C1 segment of cervical spinal cord (tissue), 14 donors: ENCODE data around the gene FGA.
"Not testable (repeated sequence)": the region's sequence is repeated elsewhere in the genome, so short reads cannot be mapped to it uniquely, and the experiment has no call there.

Source experiments
- DNase-seq, 14 donors: peaks; one replicate each; lab custom pipeline; 2025; lab: John Stamatoyannopoulos, UW

The FGA gene

GRCh38 chr4:154608361-154609252 is 18.1 kb upstream of the FGA start:
- no peak for DNase-seq

DNA sequence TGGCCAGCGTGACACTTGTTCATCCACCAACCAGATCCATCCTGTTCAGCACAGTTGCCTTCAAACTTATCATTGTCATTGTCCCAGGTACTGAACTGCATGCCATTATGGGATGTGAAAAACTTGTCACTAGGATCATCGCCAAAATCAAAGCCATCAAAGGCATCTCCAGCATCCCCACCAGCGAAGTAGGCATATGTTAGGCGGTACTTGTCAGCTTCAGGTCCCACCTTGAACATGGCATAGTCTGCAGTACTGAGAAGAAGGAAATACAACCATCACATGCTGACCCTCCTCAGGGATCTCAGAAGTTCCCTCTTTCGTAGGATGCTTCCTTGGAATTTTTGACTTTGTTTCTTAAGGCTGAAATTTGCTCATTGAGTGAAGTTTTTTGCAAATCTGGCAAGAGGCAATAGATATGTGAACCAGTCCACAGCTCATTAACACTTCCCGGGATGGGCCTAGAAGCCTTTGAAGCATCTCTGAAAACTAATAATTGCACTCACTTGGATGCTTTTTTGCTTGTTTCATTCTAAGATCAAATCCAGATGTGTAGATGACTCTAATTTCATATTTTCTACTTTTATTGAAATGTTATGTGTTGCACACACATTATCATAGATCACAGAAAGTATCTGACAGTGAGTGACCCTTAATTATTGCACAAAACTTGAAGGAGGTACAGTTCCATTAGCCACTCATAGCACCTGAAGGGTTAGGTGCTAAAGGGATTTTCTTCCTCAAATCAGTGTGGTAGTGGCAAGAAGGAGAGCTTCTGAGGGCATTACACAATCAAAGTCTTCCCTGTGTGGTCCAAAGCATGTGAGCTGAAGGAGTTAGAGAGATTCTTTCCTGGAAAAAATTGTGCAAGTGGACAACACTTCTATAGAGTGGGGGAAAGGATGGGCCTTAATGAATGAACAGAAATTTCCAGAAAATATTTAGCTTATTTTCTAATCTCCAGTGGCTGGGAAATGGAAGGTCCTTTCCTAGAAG is 16.5 kb upstream of the FGA start:
- DNase-seq: no peak

DNA sequence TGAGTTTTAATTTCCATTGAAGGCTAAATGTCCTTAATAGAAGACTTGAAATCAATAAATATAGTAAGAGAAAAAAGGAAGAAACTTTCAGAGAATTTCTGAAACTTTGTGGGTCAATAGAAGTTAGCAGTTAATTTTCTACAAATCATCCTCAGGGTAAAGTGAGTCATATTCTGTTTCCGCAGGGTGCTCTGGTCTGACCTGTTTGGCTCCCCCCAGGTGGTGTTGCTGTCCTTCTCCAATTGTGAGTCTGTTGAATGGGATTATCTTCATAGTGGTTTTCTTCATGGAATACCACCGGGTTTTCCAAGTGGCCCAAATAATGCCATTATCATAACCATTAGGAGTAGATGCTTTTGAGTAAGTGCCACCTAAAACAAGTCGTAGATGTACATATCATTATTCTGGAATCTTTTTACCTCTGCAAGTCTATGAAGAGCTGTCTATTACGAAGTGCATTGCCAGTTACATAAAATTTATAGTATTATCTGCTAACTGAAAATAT is 14.2 kb upstream of the FGA start:
- no peak for DNase-seq

GRCh38 chr4:154603033-154603943 is 12.7 kb upstream of the FGA start:
- no peak for DNase-seq

DNA sequence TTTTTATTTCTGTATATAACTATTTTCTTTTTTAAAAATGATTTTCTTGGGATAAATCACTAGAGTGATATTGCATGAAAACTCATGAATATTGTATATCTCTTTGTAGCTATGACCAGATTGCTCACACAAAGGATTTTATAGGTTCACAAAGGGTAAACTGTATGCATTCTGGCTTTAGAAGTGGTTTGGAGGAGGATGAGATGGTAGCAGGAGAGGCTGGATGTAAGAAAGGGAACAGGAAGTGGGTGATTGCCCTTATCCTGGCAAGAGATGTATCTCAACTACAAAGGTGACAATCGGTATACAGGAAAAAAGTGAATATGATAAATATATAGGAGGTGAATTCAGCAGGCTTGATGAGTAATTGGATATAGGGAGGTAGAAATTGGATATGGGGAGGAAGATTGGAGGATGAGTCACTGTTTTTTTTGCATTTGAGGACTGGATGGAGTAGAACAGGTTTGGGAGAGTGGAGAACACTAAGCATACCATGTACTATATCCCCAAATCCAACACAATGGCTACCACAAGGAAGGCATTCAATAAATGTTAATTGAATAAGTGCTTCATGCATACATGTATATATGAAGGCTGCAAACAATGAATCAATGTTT is 12.0 kb upstream of the FGA start:
- DNase-seq: no peak

- no peak for DNase-seq
Measured at GRCh38 chr4:154597798-154598774, 7.5 kb upstream of the FGA start.

DNA sequence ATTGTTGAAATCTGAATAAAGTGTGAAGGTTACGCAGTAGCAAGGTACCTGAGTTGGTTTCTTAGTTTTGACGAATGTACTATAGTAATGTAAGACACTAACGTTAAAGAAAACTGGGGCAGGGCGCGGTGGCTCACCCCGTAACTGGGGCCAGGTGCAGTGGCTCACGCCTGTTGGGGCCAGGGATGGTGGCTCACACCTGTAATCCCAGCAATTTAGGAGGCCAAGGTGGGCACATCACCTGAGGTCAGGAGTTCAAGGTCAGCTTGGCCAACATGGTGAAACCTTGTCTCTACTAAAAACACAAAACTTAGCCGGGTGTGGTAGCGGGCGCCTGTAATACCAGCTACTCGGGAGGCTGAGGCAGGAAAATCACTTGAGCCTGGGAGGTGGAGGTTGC is 6.7 kb upstream of the FGA start:
- not testable (repeated sequence) for DNase-seq

DNA sequence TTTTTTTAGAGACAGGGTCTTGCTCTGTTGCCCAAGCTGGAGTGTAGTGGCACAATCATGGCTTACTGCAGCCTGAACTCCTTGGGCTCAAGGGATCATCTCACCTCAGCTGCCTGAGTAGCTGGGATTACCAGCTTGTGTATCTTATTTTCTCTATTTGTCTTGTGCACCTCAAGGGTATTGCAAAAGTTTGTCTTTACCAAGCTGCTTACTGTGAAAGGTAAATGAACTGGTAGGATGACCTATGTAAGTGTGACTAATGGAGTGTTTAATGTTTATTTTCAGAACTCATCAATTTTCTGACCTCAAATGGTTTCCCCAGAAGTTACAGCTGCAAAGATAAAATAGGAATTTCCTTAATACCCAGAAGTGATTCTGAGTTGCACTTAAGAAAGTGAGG is 5.3 kb upstream of the FGA start:
- DNase-seq: no peak

DNA sequence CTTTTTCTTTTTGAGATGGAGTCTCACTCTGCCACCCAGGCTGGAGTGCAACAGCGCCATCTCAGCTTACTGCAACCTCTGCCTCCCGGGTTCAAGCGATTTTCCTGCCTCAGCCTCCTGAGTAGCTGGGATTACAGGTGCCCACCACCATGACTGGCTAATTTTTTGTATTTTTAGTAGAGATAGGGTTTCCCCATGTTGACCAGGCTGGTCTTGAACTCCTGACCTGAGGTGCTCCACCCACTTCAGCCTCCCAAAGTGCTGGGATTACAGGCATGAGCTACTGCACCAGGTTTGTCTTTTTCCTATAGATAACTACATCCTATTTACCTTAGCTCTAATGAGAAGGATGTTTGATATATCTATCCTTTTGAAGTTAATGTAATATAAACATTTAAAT is 3.8 kb upstream of the FGA start:
- not testable (repeated sequence) for DNase-seq

DNA sequence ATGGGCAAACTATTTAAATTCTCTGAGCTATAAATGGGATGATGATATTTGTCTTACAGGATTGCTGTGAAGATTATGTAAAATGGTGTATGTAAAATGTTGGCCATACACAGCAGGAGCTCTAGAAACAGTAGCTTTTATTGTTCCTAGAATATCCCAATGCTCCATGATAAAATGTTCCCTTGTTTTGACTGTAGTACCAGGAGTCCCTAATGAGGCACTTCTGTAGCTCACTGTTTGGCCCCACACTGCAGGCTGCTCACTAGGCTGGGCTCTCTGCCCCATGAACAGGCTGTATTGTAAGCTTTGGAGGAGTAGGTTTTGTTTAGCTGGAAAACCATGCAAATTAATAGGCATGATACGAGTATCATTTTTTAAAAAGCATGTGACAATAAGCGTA is 3.3 kb upstream of the FGA start:
- DNase-seq: peak in 7 of 14 donors; percentile 4 to 42 (median 10)

- DNase-seq: no peak
Measured at GRCh38 chr4:154591890-154592289, 1.3 kb upstream of the FGA start.

DNA sequence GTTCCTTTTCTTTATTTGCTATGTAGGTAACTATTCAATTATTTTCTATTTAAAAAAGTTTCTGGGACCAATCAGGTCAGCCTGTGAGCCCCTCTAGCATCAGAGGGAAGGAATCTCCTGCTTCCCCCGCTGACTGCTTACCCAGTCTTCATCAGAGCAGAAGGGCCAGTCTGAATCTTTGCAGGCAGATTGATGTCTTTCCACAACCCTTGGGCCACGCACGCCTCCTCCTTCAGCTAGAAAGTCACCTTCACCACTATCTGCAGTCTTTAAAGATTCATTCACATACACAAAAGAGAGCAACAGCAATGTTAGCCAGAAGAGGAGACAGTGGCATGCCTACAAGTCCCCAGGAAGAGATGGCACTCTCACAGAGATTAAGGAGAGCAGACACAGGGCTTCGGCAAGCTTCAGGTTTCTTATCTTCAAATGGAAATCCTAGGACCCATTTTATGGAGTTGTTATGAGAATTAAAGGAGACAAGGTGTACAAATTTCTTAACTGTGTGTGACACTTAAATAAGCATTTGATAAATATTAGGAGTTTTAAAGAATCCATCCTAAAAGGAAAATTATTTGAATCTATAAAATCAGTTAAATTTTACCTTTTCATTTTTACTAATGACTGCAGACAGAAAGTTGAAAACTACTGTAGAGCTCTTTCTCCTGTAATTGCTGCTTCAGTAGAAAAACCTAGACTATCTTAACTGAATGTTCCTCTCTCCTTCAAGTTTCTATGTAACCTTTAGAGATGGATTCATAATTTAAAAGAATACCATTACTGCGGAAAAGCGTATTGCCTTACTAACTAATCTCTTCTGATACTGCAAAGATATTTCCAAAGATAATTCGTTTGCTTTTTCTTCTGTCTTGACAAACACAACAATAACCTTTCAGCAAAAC is 995 bp downstream of the FGA start:
- DNase-seq: no peak

DNA sequence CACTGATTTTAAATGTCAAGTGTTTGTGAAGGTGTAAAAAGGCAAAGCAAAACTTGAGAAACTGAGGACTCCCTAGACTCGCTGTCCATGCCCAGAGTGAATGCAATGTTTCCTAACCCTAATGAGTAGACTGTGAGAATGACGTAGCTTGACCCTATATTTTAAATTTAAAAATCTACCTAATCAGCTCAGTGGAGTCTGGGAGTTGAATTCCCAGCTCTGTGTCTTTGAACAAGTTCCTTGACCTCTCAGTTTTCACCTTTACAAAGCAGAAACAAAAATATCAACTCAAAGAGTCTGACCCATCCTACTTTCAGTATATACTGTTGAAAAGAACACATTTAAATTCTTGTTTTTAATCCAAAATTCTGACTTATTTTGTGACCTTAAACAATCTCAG is 2.3 kb downstream of the FGA start:
- no peak for DNase-seq

DNA sequence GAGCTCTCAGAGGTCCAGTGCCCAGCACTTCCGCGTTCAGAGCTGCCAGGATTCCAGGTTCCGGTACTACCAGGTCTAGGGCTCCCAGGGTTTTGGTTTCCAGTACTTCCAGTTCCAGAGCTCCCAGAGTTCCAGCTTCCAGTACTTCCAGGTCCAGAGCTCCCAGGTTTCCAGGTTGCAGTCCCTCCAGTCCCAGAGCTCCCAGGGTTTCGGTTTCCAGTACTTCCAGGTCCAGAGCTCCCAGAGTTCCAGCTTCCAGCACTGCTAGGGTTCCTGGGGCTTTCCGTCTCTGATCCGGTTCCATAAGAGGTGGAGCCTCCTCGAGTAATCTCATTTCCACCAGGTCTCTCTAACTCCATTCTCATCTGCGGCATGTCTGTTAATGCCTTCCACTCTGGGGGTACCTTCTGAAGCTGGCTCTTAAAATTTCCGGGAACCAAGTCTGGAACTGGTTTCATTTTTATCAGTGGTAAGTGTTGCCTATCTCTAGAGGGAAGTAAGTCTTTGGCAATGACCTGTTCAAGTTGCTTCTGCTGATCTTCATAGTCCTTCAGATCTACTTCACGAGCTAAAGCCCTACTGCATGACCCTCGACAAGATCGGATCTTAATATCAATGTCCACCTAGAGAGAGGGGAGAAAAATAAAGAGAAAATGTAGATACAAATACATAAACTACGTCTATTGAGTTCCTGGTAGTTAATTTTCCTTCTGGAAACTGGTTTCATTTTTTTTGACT is 4.1 kb downstream of the FGA start:
- DNase-seq: no peak

DNA sequence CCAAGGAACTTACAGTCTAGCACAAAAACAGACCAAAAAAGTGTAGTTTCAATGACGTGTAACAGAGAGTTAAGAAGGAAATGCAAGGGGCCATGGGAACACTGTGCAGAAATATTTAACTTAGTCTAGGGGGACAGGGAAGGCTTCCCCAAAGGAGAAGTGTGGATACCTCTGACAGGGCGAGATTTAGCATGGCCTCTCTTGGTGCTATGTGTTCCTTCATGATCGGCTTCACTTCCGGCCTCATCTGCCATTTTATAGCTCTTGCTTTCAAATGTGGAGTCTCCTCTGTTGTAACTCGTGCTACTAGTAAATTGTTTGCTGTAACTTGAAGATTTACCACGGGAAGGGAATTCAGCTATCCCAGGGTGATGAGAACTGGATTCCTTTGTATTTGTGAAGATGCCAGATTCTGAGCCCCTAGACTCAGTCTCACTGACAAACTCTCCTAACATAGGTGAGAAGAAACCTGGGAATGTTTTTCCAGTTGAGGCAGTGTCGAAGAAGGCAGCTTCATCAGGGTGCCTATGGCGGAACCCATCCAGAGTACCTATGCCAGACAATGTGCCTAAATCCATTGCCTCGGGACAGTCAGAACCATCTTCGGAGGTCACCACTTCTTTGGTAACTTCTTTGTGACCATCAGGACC is 5.0 kb downstream of the FGA start:
- no peak for DNase-seq

DNA sequence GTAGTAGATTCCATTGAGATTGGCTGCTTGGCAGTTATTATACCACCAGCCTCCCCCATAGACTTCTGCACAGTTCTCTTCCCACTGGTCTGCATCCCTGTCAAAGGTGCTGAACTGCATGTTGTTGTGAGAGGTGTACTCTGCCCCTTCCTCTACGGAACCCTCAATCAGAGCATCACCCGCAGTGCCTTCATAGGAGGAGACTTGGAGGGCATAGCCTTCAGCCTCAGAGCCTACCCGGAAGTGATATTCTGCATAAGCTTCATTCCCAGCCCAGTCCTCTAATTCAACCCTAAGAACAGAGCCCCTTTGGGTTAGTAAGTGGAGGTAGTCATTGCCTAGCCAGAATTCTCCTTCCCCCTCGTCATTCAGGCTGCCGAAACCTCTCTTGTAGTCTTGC is 6.3 kb downstream of the FGA start:
- no peak for DNase-seq

DNA sequence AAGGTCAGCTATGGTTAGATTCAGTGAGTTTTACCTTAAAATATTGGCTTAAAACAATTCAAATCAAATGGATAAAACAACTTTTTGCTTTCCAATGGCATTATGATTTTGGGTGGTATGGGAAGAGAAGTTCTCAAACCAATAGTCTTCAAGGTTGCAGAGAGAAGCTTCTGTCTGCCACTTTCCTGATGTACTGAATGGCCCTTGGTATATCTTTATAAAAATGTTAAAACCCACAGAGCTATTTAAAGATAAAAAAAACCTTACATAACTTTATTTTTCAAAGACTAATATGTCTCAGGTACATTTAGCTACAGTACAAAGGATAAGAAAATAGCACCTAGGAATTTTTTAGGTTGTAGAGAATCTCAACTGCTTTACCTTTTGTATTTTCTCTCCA is 6.9 kb downstream of the FGA start:
- no peak for DNase-seq
